Endothelial cell (in vitro differentiated cells): ENCODE data around the gene HSPE1. TPM values are rescaled to one million over a fixed set of nuclear protein-coding genes. Genes with fewer than 3 reads are reported as not detected.
A peak's percentile ranks its signal among the peaks of the same experiment; 100 is the strongest.
"Not testable (repeated sequence)": the region's sequence is repeated elsewhere in the genome, so short reads cannot be mapped to it uniquely, and the experiment has no call there.

Experiments used
- DNase-seq: peaks from one replicate; pipeline ENCODE4 v3.0.0; 2021; ENCODE audit warnings: low spot score
- H3K27ac Mint-ChIP-seq: one replicate; pipeline ENCODE4 v1.8.0; 2021; ENCODE audit warnings: mixed read lengths, inconsistent platforms; ENCODE audit not compliant: unreplicated experiment
- H3K27me3 Mint-ChIP-seq: one replicate; pipeline ENCODE4 v1.8.0; 2021; ENCODE audit warnings: mild to moderate bottlenecking, moderate library complexity, mixed read lengths, inconsistent platforms; ENCODE audit not compliant: unreplicated experiment
- H3K36me3 Mint-ChIP-seq: one replicate; pipeline ENCODE4 v1.8.0; 2021; ENCODE audit warnings: mild to moderate bottlenecking, low read depth, mixed read lengths, inconsistent platforms; ENCODE audit not compliant: unreplicated experiment
- H3K4me1 Mint-ChIP-seq: one replicate; pipeline ENCODE4 v1.8.0; 2021; ENCODE audit warnings: mild to moderate bottlenecking, mixed read lengths, inconsistent platforms; ENCODE audit not compliant: unreplicated experiment
- H3K4me3 Mint-ChIP-seq: one replicate; pipeline ENCODE4 v1.8.0; 2021; ENCODE audit warnings: mild to moderate bottlenecking, mixed read lengths, inconsistent platforms; ENCODE audit not compliant: unreplicated experiment
- H3K9me3 Mint-ChIP-seq: one replicate; pipeline ENCODE4 v1.8.0; 2021; ENCODE audit warnings: mixed read lengths, inconsistent platforms; ENCODE audit not compliant: unreplicated experiment
- CTCF ChIP-seq: fragments of 200-600 bp; sonication (generic); IDR thresholded peaks from one replicate; pipeline ENCODE4 v1.5.0; 2021; ENCODE audit warnings: antibody characterized with exemption; ENCODE audit not compliant: unreplicated experiment
- total RNA-seq: library from RNA; stranded (reverse); fragmentation: NEBNext Ultra II Directional; extraction: Animal tissue kit (Norgen Biotek cat#: 25700); gene quantifications from one replicate; pipeline ENCODE4 v1.2.1, GENCODE V29; 2021; ENCODE audit not compliant: unreplicated experiment

Gene HSPE1
- total RNA-seq, 1 donor from 2014 or later = 73.6 TPM

- no peak for DNase-seq
- no peak overlapping the region for H3K27ac Mint-ChIP-seq
Observed at GRCh38 chr2:197464175-197464574, 36.0 kb upstream of the HSPE1 start.

GRCh38 chr2:197472166-197472565 is 28.0 kb upstream of the HSPE1 start:
- Mint-ChIP-seq H3K9me3 (no peaks in the 10 kb centered on the region), H3K4me1 (peaks cover 3% of the 10 kb centered on the region), H3K27ac (no peak overlapping the region), H3K36me3 (peaks cover 17% of the 10 kb centered on the region), H3K4me3 (no peak overlapping the region), H3K27me3 (peaks cover 2% of the 10 kb centered on the region)
- no peak for DNase-seq
- no peak for TF ChIP-seq CTCF

More at GRCh38 chr2:197464175-197464574, 36.0 kb upstream of the HSPE1 start:
- H3K36me3 Mint-ChIP-seq = peaks cover 24% of the 10 kb centered on the region
- H3K4me1 Mint-ChIP-seq = no peaks in the 10 kb centered on the region
- H3K27me3 Mint-ChIP-seq = peaks cover 2% of the 10 kb centered on the region
- H3K4me3 Mint-ChIP-seq = no peak overlapping the region
- TF ChIP-seq CTCF = no peak
- no peaks in the 10 kb centered on the region for H3K9me3 Mint-ChIP-seq

GRCh38 chr2:197477797-197478196 is 22.4 kb upstream of the HSPE1 start:
- Mint-ChIP-seq H3K27me3 (peaks cover 3% of the 10 kb centered on the region), H3K4me1 (peaks cover 22% of the 10 kb centered on the region), H3K36me3 (peaks cover 17% of the 10 kb centered on the region), H3K9me3 (no peaks in the 10 kb centered on the region), H3K4me3 (no peak overlapping the region), H3K27ac (peak overlapping the region; percentile 79)
- no peak for DNase-seq
- TF ChIP-seq CTCF = no peak

GRCh38 chr2:197480165-197481036 is 19.8 kb upstream of the HSPE1 start:
- TF ChIP-seq CTCF = no peak
- peaks cover 4% of the 10 kb centered on the region for H3K27me3 Mint-ChIP-seq
- H3K36me3 Mint-ChIP-seq = peaks cover 22% of the 10 kb centered on the region
- no peaks in the 10 kb centered on the region for H3K9me3 Mint-ChIP-seq
- DNase-seq = no peak
- peak overlapping the region; percentile 10 for H3K4me3 Mint-ChIP-seq
- H3K27ac Mint-ChIP-seq = no peak overlapping the region
- peaks cover 21% of the 10 kb centered on the region for H3K4me1 Mint-ChIP-seq

GRCh38 chr2:197484248-197484647 is 15.9 kb upstream of the HSPE1 start:
- not testable (repeated sequence) for H3K4me3 Mint-ChIP-seq, DNase-seq, H3K27me3 Mint-ChIP-seq, H3K9me3 Mint-ChIP-seq, H3K4me1 Mint-ChIP-seq
- peak overlapping the region; percentile 31 for H3K27ac Mint-ChIP-seq
- H3K36me3 Mint-ChIP-seq = peaks cover 41% of the 10 kb centered on the region
